ENCODE data around the gene ATP5PO.
A peak's percentile ranks its signal among the peaks of the same experiment; 100 is the strongest.
"Not testable (repeated sequence)": the region's sequence is repeated elsewhere in the genome, so short reads cannot be mapped to it uniquely, and the experiment has no call there.

ATP5PO gene

DNA sequence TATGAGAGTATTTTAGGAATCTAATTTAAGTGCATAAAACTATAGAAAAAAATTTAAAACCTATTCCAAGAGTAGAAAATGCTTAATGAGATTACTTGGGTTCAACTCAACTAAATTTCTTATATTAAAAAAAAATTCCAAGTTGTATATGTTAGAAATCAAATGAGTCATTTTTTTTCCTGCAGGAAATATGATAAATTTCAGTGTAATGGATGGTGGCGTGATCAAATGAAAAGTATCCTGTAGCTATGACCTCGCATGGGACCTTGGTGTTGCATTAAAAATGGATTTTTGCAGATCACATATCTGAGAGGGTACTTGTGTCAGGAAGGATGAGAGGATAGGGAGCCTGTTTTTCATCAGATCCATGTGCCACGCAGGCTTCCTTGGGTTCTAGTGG lies 17.9 kb downstream of the ATP5PO start:
- no peak for DNase-seq

DNA sequence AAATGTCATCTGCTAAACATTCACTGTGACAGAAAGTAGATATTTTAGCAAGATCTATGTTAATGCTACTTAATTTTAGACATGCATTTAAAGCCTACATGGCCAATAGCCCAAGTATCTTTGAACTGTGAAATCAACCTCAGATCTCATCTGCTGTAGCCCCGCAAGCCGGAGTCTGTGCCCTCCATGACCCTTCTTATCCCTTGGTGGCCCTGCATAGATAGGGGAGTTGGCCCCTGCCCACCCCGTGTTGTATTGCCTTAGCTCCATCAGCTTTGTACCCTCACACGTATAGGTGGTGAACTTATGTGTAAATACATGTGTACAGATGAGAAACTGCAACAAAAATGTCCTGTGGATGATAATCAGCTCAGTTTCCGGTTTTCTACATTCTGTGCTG lies 18.5 kb downstream of the ATP5PO start:
- DNase-seq, result no peak

GRCh38 chr21:33896691-33897090 lies 18.9 kb downstream of the ATP5PO start:
- no peak for DNase-seq

DNA sequence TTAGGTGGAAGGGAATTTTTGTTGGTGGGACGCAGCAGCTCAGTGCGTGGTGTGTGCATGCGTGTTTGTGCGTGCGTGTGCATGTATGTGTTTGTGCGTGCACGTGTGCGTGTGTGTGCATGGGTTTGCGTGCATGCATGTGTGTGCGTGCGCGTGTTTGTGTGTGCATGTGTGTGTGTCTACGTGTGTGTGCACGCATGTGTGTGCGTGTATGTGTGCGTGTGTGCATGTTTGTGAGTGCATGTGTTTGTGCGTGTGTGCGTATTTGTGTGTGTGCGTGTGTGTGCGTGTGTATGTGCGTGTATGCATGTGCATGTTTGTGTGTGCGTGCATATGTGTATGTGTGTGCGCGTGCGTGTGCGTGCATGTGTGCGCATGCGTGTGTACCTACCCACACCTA lies 20.2 kb downstream of the ATP5PO start:
- no peak for DNase-seq

DNA sequence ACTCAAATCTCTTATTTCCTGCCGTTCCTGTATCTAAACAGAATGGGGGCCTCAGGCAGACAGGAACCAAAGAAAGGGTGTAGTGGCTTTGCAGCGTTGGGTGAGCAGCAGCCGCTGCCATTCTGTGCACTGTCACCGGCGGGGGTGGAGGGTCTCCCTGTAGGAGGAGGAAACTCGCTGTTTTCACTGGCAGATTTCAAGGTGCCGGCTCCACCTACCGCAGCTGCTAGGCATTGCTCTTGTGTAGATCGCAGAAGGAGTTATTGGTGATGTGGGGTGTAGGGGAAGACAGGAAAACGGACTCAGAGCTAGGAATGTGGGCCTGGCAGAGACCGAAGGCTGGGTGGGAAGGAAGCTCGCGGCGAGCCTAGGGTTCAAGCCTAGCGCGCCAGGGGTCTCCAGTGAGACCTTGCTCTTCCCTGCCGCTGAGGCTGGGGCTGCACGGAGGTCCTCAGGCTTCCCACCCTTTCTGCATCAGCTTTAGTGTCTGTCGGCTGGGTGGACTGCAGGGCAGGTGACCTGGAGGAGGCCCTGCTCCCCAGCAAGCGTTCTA lies 20.8 kb downstream of the ATP5PO start:
- DNase-seq, result peak; percentile 73

- DNase-seq, result no peak
These were observed 21.7 kb downstream of the ATP5PO start for GRCh38 chr21:33893917-33894316.

GRCh38 chr21:33892853-33893252 lies 22.8 kb downstream of the ATP5PO start:
- DNase-seq, result no peak

DNA sequence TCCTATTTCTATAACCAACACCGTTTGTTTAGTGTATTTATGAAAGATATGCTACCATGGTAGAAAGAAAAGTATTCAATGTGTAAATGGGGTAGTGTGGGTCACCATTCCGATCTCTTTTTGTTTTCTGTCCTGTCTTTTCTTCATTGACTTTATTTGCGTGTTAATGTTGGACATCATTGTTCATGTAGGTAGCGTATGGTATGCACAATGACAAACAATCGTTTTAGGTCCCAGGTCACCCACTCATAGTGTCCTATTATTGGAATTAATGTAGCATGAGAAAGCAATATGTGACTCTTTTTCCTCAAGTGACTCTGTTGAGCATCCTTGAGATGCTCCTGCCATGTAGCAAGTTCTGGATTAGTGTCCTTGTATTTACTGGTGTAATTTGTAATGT lies 25.4 kb downstream of the ATP5PO start:
- DNase-seq, result no peak

- no peak for DNase-seq
These were observed 29.3 kb downstream of the ATP5PO start for GRCh38 chr21:33886321-33886720.

GRCh38 chr21:33885172-33885514 lies 30.5 kb downstream of the ATP5PO start:
- DNase-seq, result no peak

DNA sequence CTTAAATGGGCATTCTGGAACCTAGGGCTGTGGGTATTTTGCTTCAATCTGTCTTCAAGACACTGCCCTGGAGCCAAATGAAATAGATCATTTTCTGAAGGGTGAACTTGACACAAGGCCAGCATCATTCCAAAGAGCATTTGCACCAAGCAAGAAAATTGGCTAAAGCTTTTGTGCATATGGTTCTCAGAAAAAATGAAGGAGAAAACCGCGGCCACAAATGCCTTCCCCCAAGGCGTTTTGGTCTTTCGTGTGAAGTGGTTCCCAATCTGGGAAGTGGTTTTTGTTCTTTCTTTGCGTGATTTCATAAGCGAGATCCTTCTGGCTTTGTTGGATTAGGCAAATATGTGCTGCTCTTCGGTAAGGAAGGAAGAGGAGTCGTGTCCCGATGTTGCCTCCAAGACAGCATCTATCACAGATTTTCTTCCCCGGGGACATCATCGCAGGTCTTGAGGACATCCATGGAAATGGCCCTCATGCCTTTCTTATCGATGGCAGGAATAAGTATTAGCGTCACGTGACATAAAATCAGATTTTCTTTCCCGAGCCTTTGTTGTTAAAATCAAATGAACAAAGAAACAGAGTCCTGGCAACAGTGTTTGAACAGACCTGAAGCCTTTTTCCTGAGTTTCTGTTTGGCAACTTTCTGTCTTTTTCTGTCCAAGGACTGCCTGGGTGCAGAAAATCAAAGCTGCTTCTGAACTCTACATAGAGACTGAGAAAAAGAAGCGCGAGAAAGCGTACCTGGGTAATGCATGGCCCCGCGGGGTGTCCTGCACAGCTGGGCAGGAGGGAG lies 31.0 kb downstream of the ATP5PO start:
- DNase-seq, result no peak

DNA sequence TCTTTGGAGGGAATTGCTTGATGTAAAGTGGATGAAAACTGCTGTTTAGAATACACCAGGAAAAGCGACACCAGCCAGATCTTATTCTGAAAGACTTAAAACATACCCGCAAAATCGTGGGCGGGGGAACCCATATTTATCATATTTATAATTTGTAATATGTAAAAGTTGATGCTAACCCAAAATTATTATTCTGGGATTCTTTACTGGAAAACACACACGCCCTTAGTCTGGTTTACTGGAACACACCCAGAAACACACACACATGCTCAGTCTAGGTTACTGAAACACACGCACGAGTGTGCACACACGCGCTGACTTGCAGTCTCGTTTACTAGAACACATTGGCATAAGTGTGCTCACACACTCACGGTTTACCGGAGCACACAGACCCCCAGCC lies 32.5 kb downstream of the ATP5PO start:
- DNase-seq, result no peak

GRCh38 chr21:33881689-33882440 lies 33.7 kb downstream of the ATP5PO start:
- DNase-seq, result no peak

DNA sequence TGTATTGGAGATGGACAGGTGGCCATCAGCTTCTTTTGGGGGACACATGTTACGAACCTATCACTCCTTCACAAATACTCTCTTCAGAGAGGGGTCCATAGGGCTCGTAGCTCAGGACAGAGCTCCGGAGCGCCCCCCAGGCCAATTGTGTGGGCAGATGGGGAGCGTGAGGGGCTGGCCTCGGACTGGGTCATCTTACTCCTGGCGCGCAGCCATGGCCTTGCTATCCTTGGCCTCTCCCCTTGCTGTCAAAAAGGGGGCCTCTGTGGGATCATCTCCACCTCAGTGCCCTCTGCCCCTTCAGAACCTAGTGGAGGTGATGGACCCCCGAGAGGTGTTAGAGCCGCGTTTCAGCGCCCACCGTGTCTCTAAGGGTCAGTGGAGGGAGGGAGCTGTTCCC lies 35.0 kb downstream of the ATP5PO start:
- DNase-seq, result no peak

GRCh38 chr21:33878824-33879223 lies 36.8 kb downstream of the ATP5PO start:
- DNase-seq, result no peak

- no peak for DNase-seq
These were observed 40.4 kb downstream of the ATP5PO start for GRCh38 chr21:33875026-33875695.

GRCh38 chr21:33874161-33874560 lies 41.4 kb downstream of the ATP5PO start:
- no peak for DNase-seq

DNA sequence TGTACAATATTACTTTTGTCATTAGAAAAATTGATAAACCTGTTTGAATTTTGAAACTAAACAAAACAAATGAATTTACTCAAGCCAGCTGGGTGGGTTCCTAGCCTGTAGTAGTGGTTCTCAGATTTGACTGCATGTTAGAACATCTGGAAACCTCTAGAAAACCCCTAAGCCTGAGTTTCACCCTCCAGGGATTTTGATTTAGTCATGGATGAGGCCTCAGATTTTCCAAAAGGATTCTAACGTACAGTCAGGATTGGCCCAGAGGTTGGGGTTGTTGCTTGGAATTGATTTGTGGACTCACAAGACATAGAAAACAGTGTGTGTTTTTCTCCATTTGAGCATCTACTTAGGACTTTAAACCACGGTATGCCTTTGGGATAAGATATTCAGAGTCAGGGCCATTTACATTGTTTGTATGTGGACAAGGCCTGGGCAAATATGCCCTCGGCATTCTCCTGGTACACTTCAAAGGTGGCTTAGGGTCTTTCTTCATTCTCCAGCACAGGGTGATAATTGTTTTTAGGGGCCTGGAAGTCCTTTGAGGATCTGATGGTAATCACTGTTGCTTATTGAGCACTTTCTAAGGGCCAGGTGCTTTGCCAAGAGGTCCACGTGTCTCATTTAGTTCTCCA lies 42.6 kb downstream of the ATP5PO start:
- no peak for DNase-seq

GRCh38 chr21:33871171-33871570 lies 44.4 kb downstream of the ATP5PO start:
- no peak for DNase-seq

GRCh38 chr21:33870768-33871167 lies 44.8 kb downstream of the ATP5PO start:
- no peak for DNase-seq

DNA sequence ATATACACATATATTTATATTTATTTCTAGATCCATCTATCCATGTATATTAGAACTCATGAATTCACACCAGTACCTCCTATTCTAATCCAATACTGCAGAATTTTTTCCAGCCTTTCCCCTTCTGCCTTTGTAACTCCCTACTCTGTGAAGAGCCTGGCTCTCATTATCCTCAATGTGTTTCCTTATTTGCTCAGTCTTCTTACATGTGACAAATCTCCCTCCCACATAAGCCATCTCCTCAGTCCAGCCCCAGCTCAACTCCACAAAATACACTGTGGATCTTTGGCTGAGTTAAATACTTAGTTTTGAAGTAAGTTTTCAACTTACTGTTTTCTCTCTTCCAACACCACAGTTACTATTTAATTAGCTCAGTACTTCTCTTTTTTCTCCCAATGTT lies 45.7 kb downstream of the ATP5PO start:
- no peak for DNase-seq

- not testable (repeated sequence) for DNase-seq
These were observed 47.7 kb downstream of the ATP5PO start for GRCh38 chr21:33867868-33868267.

DNA sequence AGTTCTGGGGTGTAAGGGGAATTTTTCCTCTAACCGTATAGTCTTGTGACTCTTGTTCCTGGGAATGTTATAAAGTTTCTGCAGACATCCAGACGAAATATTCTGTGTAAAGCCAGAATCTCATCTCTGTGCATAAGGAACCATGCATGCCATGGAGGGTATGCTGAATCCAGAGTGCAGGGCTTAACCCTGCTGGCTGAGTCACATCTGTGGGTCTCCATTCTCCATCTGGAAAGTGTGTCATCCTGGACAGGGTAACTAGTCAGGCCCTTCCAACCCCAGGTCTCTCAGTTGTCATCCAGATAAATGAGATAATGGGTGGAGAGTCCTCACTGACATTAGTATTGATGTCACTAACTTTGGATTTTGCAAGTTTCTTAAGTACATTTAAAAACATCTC lies 48.8 kb downstream of the ATP5PO start:
- no peak for DNase-seq

Data from GF-D8 (cell line).